Sigmoid colon (tissue), 4 donors: ENCODE data around the gene GRIK1.

Experiments
- EP300 ChIP-seq, 4 donors: sonication (generic); formaldehyde crosslinking; IDR thresholded peaks; one replicate each; pipeline ENCODE4 v1.6.1; 2017; ENCODE audit warnings: antibody characterized with exemption in 4 of 4
- TF ChIP-seq, protein P1 (sequence below), 4 experiments: fragments of 450-650 bp in 3 of 4; fragments of 200-600 bp in 1 of 4; IDR thresholded peaks; one replicate each; pipeline ENCODE4 v1.5.1; 2016 to 2019; ENCODE audit warnings: antibody characterized with exemption in 4 of 4, mild to moderate bottlenecking in 3 of 4, moderate library complexity in 2 of 4

DNA sequence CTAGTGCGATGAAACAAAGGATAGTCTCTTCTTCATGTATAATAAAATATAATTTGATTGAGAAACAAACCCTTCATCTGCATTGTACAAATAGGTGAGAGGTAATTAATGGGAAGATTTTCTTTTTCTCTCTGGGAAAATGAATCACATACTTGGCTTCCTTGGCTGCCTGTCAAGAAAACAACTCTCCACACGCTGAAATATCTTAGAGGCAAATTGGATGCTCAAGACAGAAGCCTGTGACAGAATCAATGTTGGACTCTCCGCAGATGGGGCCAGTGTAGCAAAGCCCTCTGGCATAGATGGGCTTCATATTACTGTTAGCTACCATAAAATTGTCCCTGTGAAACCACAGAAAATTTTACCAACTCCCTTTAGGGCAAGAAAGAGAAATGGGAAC is 186.6 kb downstream of the GRIK1 start:
- TF ChIP-seq, protein P1, sequence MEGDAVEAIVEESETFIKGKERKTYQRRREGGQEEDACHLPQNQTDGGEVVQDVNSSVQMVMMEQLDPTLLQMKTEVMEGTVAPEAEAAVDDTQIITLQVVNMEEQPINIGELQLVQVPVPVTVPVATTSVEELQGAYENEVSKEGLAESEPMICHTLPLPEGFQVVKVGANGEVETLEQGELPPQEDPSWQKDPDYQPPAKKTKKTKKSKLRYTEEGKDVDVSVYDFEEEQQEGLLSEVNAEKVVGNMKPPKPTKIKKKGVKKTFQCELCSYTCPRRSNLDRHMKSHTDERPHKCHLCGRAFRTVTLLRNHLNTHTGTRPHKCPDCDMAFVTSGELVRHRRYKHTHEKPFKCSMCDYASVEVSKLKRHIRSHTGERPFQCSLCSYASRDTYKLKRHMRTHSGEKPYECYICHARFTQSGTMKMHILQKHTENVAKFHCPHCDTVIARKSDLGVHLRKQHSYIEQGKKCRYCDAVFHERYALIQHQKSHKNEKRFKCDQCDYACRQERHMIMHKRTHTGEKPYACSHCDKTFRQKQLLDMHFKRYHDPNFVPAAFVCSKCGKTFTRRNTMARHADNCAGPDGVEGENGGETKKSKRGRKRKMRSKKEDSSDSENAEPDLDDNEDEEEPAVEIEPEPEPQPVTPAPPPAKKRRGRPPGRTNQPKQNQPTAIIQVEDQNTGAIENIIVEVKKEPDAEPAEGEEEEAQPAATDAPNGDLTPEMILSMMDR (IDR thresholded peaks at IDR 0.05), result no peak
- no peak for TF ChIP-seq EP300 (IDR thresholded peaks at IDR 0.05)
